Smooth muscle cell (in vitro differentiated cells): Measurements from ENCODE around the gene IMMP2L. TPM values are rescaled to one million over a fixed set of nuclear protein-coding genes. Genes with fewer than 3 reads are reported as not detected.

Experiments
- DNase-seq: peaks from one replicate; lab custom pipeline; 2025; ENCODE audit not compliant: unreplicated experiment; lab: John Stamatoyannopoulos, UW
- H2AFZ ChIP-seq: fragments of 200-600 bp; sonication (generic); 2 replicates; pipeline ENCODE4 v1.6.0; 2016; ENCODE audit warnings: antibody characterized with exemption, low read depth, mild to moderate bottlenecking
- H3F3A ChIP-seq: fragments of 200-600 bp; sonication (generic); 2 replicates; pipeline ENCODE4 v1.6.0; 2017; ENCODE audit warnings: antibody characterized with exemption, low read depth
- H3K27ac ChIP-seq: fragments of 200-600 bp; sonication (generic); 2 replicates; pipeline ENCODE4 v1.5.1; 2016; ENCODE audit warnings: low read depth, mild to moderate bottlenecking
- H3K27me3 ChIP-seq: fragments of 200-600 bp; sonication (generic); 2 replicates; pipeline ENCODE4 v1.6.1; 2016; ENCODE audit warnings: low read depth, mild to moderate bottlenecking
- H3K36me3 ChIP-seq: fragments of 200-600 bp; sonication (generic); 2 replicates; pipeline ENCODE4 v1.5.1; 2016; ENCODE audit warnings: low read depth
- H3K4me1 ChIP-seq: fragments of 200-600 bp; sonication (generic); 2 replicates; pipeline ENCODE4 v1.5.1; 2016; ENCODE audit warnings: low read depth
- H3K4me2 ChIP-seq: fragments of 200-600 bp; sonication (generic); 2 replicates; pipeline ENCODE4 v1.6.0; 2016; ENCODE audit warnings: mild to moderate bottlenecking
- H3K4me3 ChIP-seq: fragments of 200-600 bp; sonication (generic); 2 replicates; pipeline ENCODE4 v1.5.1; 2016; ENCODE audit warnings: mild to moderate bottlenecking
- H3K79me2 ChIP-seq: fragments of 200-600 bp; sonication (generic); 2 replicates; pipeline ENCODE4 v1.6.0; 2016; ENCODE audit warnings: low read depth, mild to moderate bottlenecking
- H3K9ac ChIP-seq: fragments of 200-600 bp; sonication (generic); 2 replicates; pipeline ENCODE4 v1.6.0; 2016; ENCODE audit warnings: low read depth
- H3K9me3 ChIP-seq: fragments of 200-600 bp; sonication (generic); replicated peaks from 2 replicates; pipeline ENCODE4 v1.5.1; 2016; ENCODE audit warnings: low read depth
- H4K20me1 ChIP-seq: fragments of 200-600 bp; sonication (generic); 2 replicates; pipeline ENCODE4 v1.6.0; 2016; ENCODE audit warnings: low read depth
- CTCF ChIP-seq: fragments of 200-600 bp; sonication (generic); IDR thresholded peaks from 2 replicates; pipeline ENCODE4 v1.5.1; 2017; ENCODE audit warnings: borderline replicate concordance, mild to moderate bottlenecking, antibody characterized with exemption; ENCODE audit not compliant: insufficient read depth, poor library complexity, severe bottlenecking
- WGBS: methylation state at CpG from one replicate; pipeline ENCODE4 v1.1.7; 2016; ENCODE audit warnings: low lambda C conversion rate; 5-methylcytosine and 5-hydroxymethylcytosine counted together
- polyA plus RNA-seq: library from polyadenylated mRNA; unstranded; fragments of >200 nt; fragmentation: Nextera tagmentation; extraction: Ambion mirVana; gene quantifications from 2 replicates; pipeline ENCODE4 v1.2.1, GENCODE V29; 2016
- total RNA-seq: library from RNA; depleted of rRNA; stranded (reverse); fragments of >200 nt; gene quantifications from 2 replicates; pipeline ENCODE4 v1.2.3, GENCODE V29; 2014

Gene IMMP2L
- total and polyA plus RNA-seq, 2 experiments from 2014 or later, result 10.9 to 11.1 TPM

GRCh38 chr7:111394891-111395290 is 167.4 kb downstream of the IMMP2L start:
- Histone ChIP-seq H3K27ac (no peak overlapping the region), H3F3A (no peaks in the 10 kb centered on the region), H3K27me3 (no peaks in the 10 kb centered on the region), H4K20me1 (no peaks in the 10 kb centered on the region), H3K79me2 (no peaks in the 10 kb centered on the region), H2AFZ (no peak overlapping the region), H3K4me3 (no peak overlapping the region), H3K9me3 (no peaks in the 10 kb centered on the region), H3K9ac (no peak overlapping the region), H3K4me1 (peaks cover 15% of the 10 kb centered on the region), H3K36me3 (no peaks in the 10 kb centered on the region), H3K4me2 (no peak overlapping the region)
- WGBS, result 96% methylated on average over 4 of the region's 4 CpGs
- no peak for DNase-seq
- no peak for TF ChIP-seq CTCF

- no peak overlapping the region for H3K9ac ChIP-seq
- no peaks in the 10 kb centered on the region for H3K79me2 ChIP-seq
- WGBS, result 24% methylated on average over 3 of the region's 3 CpGs
- H3K27ac ChIP-seq, result no peak overlapping the region
- DNase-seq, result no peak
- H3K9me3 ChIP-seq, result no peaks in the 10 kb centered on the region
- TF ChIP-seq CTCF, result no peak
- H3K4me1 ChIP-seq, result peaks cover 15% of the 10 kb centered on the region
- no peaks in the 10 kb centered on the region for H3K36me3 ChIP-seq
- no peaks in the 10 kb centered on the region for H4K20me1 ChIP-seq
- no peak overlapping the region for H3K4me3 ChIP-seq
- H2AFZ ChIP-seq, result peak overlapping the region; percentile 72
- H3K4me2 ChIP-seq, result peak overlapping the region; percentile 65
- H3K27me3 ChIP-seq, result no peaks in the 10 kb centered on the region
- H3F3A ChIP-seq, result no peaks in the 10 kb centered on the region
These were observed 169.1 kb downstream of the IMMP2L start for GRCh38 chr7:111393011-111393754.

- 91% methylated on average over 1 of the region's 1 CpG for WGBS
- Histone ChIP-seq H3K79me2 (no peaks in the 10 kb centered on the region), H3K9ac (no peak overlapping the region), H3F3A (no peaks in the 10 kb centered on the region), H3K9me3 (no peaks in the 10 kb centered on the region), H3K4me1 (peaks cover 15% of the 10 kb centered on the region), H2AFZ (no peak overlapping the region), H3K36me3 (no peaks in the 10 kb centered on the region), H3K4me3 (no peak overlapping the region), H3K27me3 (no peaks in the 10 kb centered on the region), H3K27ac (no peak overlapping the region), H3K4me2 (no peak overlapping the region), H4K20me1 (no peaks in the 10 kb centered on the region)
- DNase-seq, result no peak
- TF ChIP-seq CTCF, result no peak
These were observed 170.0 kb downstream of the IMMP2L start for GRCh38 chr7:111392294-111392693.

GRCh38 chr7:111390000-111390399 is 172.3 kb downstream of the IMMP2L start:
- Histone ChIP-seq H4K20me1 (no peaks in the 10 kb centered on the region), H3K27ac (no peak overlapping the region), H3F3A (no peaks in the 10 kb centered on the region), H3K9me3 (no peaks in the 10 kb centered on the region), H3K4me1 (peaks cover 15% of the 10 kb centered on the region), H3K36me3 (no peaks in the 10 kb centered on the region), H3K4me2 (no peak overlapping the region), H3K4me3 (no peak overlapping the region), H3K9ac (no peak overlapping the region), H3K79me2 (no peaks in the 10 kb centered on the region), H3K27me3 (no peaks in the 10 kb centered on the region), H2AFZ (no peak overlapping the region)
- no peak for TF ChIP-seq CTCF
- WGBS, result 94% methylated on average over 4 of the region's 4 CpGs
- no peak for DNase-seq
